HEK293 (cell line): ENCODE results near the gene BRD2.

Experiments
- BCL6B ChIP-seq: fragments of 450-650 bp; formaldehyde crosslinking; IDR thresholded peaks from 2 replicates; pipeline ENCODE4 v1.5.1; 2017; ENCODE audit warnings: missing biosample characterization, missing genetic modification characterization
- EGR2 ChIP-seq: fragments of 450-650 bp; formaldehyde crosslinking; IDR thresholded peaks from 2 replicates; pipeline ENCODE4 v1.5.1; 2016; ENCODE audit warnings: low read depth, missing biosample characterization, missing genetic modification characterization
- KLF8 ChIP-seq: fragments of 450-650 bp; formaldehyde crosslinking; IDR thresholded peaks from 2 replicates; pipeline ENCODE4 v1.5.1; 2016; ENCODE audit warnings: missing biosample characterization, missing genetic modification characterization
- PBX3 ChIP-seq: sonication (generic); formaldehyde crosslinking; IDR thresholded peaks from 2 replicates; pipeline ENCODE4 v1.8.1; 2022; ENCODE audit warnings: mild to moderate bottlenecking, moderate library complexity, missing genetic modification reagents
- PRDM10 ChIP-seq: fragments of 450-650 bp; formaldehyde crosslinking; IDR thresholded peaks from 2 replicates; pipeline ENCODE4 v1.5.1; 2016; ENCODE audit warnings: missing biosample characterization, missing genetic modification characterization
- REPIN1 ChIP-seq: fragments of 450-650 bp; formaldehyde crosslinking; IDR thresholded peaks from 2 replicates; pipeline ENCODE4 v1.5.1; 2017; ENCODE audit warnings: missing biosample characterization, missing genetic modification characterization, low read depth
- YY2 ChIP-seq: fragments of 450-650 bp; formaldehyde crosslinking; IDR thresholded peaks from 2 replicates; pipeline ENCODE4 v1.5.1; 2016; ENCODE audit warnings: missing biosample characterization, missing genetic modification characterization
- ZBTB26 ChIP-seq: fragments of 450-650 bp; formaldehyde crosslinking; optimal IDR thresholded peaks from 2 replicates; pipeline ENCODE3; 2016; ENCODE audit warnings: missing biosample characterization, mild to moderate bottlenecking, missing genetic modification characterization
- ZFHX2 ChIP-seq: fragments of 450-650 bp; formaldehyde crosslinking; conservative IDR thresholded peaks from 2 replicates; pipeline ENCODE4 v1.5.1; 2016; ENCODE audit warnings: missing biosample characterization, missing genetic modification characterization
- ZFP3 ChIP-seq: fragments of 450-650 bp; formaldehyde crosslinking; IDR thresholded peaks from 2 replicates; pipeline ENCODE4 v1.5.1; 2016; ENCODE audit warnings: low read depth, missing biosample characterization, missing genetic modification characterization
- ZFP37 ChIP-seq: fragments of 450-650 bp; formaldehyde crosslinking; IDR thresholded peaks from 2 replicates; pipeline ENCODE4 v1.5.1; 2016; ENCODE audit warnings: missing biosample characterization, missing genetic modification characterization
- ZNF132 ChIP-seq: fragments of 450-650 bp; formaldehyde crosslinking; IDR thresholded peaks from 2 replicates; pipeline ENCODE4 v1.5.1; 2017; ENCODE audit warnings: missing biosample characterization, missing genetic modification characterization, borderline replicate concordance
- ZNF140 ChIP-seq: fragments of 450-650 bp; formaldehyde crosslinking; IDR thresholded peaks from 2 replicates; pipeline ENCODE4 v1.5.1; 2016; ENCODE audit warnings: missing biosample characterization, missing genetic modification characterization
- ZNF157 ChIP-seq: fragments of 450-650 bp; formaldehyde crosslinking; IDR thresholded peaks from 2 replicates; pipeline ENCODE4 v1.5.1; 2016; ENCODE audit warnings: missing biosample characterization, missing genetic modification characterization
- ZNF18 ChIP-seq: fragments of 450-650 bp; formaldehyde crosslinking; IDR thresholded peaks from 2 replicates; pipeline ENCODE4 v1.5.1; 2016; ENCODE audit warnings: missing biosample characterization, missing genetic modification characterization
- ZNF202 ChIP-seq: fragments of 450-650 bp; formaldehyde crosslinking; IDR thresholded peaks from 2 replicates; pipeline ENCODE4 v1.5.1; 2016; ENCODE audit warnings: missing biosample characterization, missing genetic modification characterization, borderline replicate concordance
- ZNF335 ChIP-seq: fragments of 450-650 bp; formaldehyde crosslinking; conservative IDR thresholded peaks from 2 replicates; pipeline ENCODE4 v1.5.1; 2016; ENCODE audit warnings: missing biosample characterization, missing genetic modification characterization
- ZNF37A ChIP-seq: fragments of 450-650 bp; IDR thresholded peaks from 2 replicates; pipeline ENCODE4 v1.5.1; 2018; ENCODE audit warnings: missing biosample characterization, missing genetic modification characterization
- ZNF391 ChIP-seq: fragments of 450-650 bp; formaldehyde crosslinking; IDR thresholded peaks from 2 replicates; pipeline ENCODE4 v1.5.1; 2016; ENCODE audit warnings: low read depth, missing biosample characterization, missing genetic modification characterization, borderline replicate concordance
- ZNF394 ChIP-seq: fragments of 450-650 bp; formaldehyde crosslinking; IDR thresholded peaks from 2 replicates; pipeline ENCODE4 v1.5.1; 2016; ENCODE audit warnings: missing biosample characterization, missing genetic modification characterization, mild to moderate bottlenecking, moderate library complexity, borderline replicate concordance
- ZNF449 ChIP-seq: fragments of 450-650 bp; formaldehyde crosslinking; IDR thresholded peaks from 2 replicates; pipeline ENCODE4 v1.5.1; 2017; ENCODE audit warnings: missing biosample characterization, mild to moderate bottlenecking, missing genetic modification characterization, moderate library complexity
- ZNF530 ChIP-seq: fragments of 450-650 bp; formaldehyde crosslinking; IDR thresholded peaks from 2 replicates; pipeline ENCODE4 v1.5.1; 2016; ENCODE audit warnings: low read depth, missing biosample characterization, missing genetic modification characterization
- ZNF585B ChIP-seq: fragments of 450-650 bp; formaldehyde crosslinking; IDR thresholded peaks from 2 replicates; pipeline ENCODE4 v1.5.1; 2016; ENCODE audit warnings: missing biosample characterization, missing genetic modification characterization
- ZNF600 ChIP-seq: fragments of 450-650 bp; formaldehyde crosslinking; IDR thresholded peaks from 2 replicates; pipeline ENCODE4 v1.5.1; 2016; ENCODE audit warnings: missing biosample characterization, missing genetic modification characterization
- ZNF621 ChIP-seq: fragments of 450-650 bp; formaldehyde crosslinking; IDR thresholded peaks from 2 replicates; pipeline ENCODE4 v1.5.1; 2017; ENCODE audit warnings: missing biosample characterization, missing genetic modification characterization
- ZNF670 ChIP-seq: fragments of 450-650 bp; formaldehyde crosslinking; IDR thresholded peaks from 2 replicates; pipeline ENCODE4 v1.5.1; 2016; ENCODE audit warnings: missing biosample characterization, missing genetic modification characterization, low read depth
- ZNF692 ChIP-seq: fragments of 450-650 bp; formaldehyde crosslinking; IDR thresholded peaks from 2 replicates; pipeline ENCODE4 v1.5.1; 2016; ENCODE audit warnings: missing biosample characterization, missing genetic modification characterization

Gene BRD2

GRCh38 chr6:32972353-32973143, 4.2 kb downstream of the BRD2 start (continued):
- TF ChIP-seq ZNF670: no peak
- TF ChIP-seq ZNF391 (tag by site-specific recombination): peak; percentile 78; the same call in 1 of the 2 replicates
- no peak for TF ChIP-seq ZNF18 (tag by site-specific recombination)
- peak; percentile 8; the same call in 1 of the 2 replicates for TF ChIP-seq YY2 (tag by site-specific recombination)
- 0 out of 2 replicates have a peak, but pooled peaks have one; percentile 15 for TF ChIP-seq EGR2 (tag by site-specific recombination)
- no peak for TF ChIP-seq ZNF530 (tag by site-specific recombination)
- TF ChIP-seq BCL6B (tag by site-specific recombination): no peak
- TF ChIP-seq ZFP37: peak; percentile 69; the same call in 1 of the 2 replicates
- TF ChIP-seq ZFP3 (tag by site-specific recombination): 0 out of 2 replicates have a peak, but pooled peaks have one; percentile 18
- no peak for TF ChIP-seq ZNF449
- no peak for TF ChIP-seq ZNF132 (tag by site-specific recombination)
- no peak for TF ChIP-seq ZNF585B (tag by site-specific recombination)
- no peak for TF ChIP-seq ZNF335 (tag by site-specific recombination)
- no peak; the same call in 1 of the 2 replicates for TF ChIP-seq REPIN1 (tag by site-specific recombination)
- no peak for TF ChIP-seq ZFHX2
- TF ChIP-seq PRDM10: no peak
- no peak for TF ChIP-seq ZNF202 (tag by site-specific recombination)
- TF ChIP-seq ZNF37A: no peak
- TF ChIP-seq PBX3: peak; percentile 88
- peak; percentile 31 for TF ChIP-seq ZBTB26 (tag by site-specific recombination)
- no peak for TF ChIP-seq ZNF394 (tag by site-specific recombination)
- TF ChIP-seq KLF8 (tag by site-specific recombination): no peak
- peak; percentile 73 for TF ChIP-seq ZNF600 (tag by site-specific recombination)
- no peak for TF ChIP-seq ZNF157 (tag by site-specific recombination)
- no peak for TF ChIP-seq ZNF621 (tag by site-specific recombination)
- no peak for TF ChIP-seq ZNF140 (tag by site-specific recombination)
- no peak for TF ChIP-seq ZNF692
